Measurements from ENCODE around the gene PNPO.

PNPO gene

GRCh38 chr17:47905221-47905733 is 36.1 kb upstream of the PNPO start:
- DNase-seq (ENCODE audit: low read depth, low spot score), result peak; percentile 54
- no peak for TF ChIP-seq CTCF (IDR thresholded peaks at IDR 0.05; ENCODE audit: insufficient read depth, low read length, missing control alignments)
- H3K4me3 ChIP-seq (ENCODE audit: low read depth, low read length), result no peak overlapping the region
- ChIA-PET POLR2A (interaction anchor here (0.9 to 1.5 kb wide), 5 partner anchors 9 to 74 kb away, joined by 3 to 6 read pairs (median 4); partner anchors contain the start of genes CDK5RAP3, LRRC46, MRPL10 and SP2), CTCF (interaction anchor here (0.8 to 4.2 kb wide), 8 partner anchors 15 to 120 kb away, joined by 3 to 49 read pairs (median 10); partner anchors contain the start of genes CDK5RAP3 and SCRN2)

DNA sequence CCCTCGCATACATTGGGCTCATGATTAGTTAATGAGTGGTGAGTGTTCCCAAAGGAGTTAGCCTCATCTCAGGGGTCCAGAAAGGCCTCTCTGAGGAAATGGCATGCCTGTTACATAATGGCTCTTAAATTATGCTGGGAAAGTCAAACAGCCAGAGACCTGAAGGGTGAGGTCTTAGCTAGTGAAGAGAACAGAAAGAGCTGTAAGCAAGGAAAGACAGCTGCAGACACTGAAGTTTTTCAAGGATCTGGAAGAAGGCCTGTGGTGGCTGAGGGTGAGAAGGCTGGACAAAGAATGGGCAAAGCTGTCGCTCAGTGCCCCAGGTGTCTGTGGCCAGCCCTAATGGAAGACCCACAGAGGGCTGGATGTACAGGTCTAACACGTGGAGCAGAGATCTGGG is 34.9 kb upstream of the PNPO start:
- POLR2A ChIA-PET, result no interaction called here
- CTCF ChIA-PET, result interaction anchor here (2.2 to 4.2 kb wide), 3 partner anchors 16 to 66 kb away, joined by 10 to 49 read pairs (median 12); partner anchors contain the start of gene SCRN2

DNA sequence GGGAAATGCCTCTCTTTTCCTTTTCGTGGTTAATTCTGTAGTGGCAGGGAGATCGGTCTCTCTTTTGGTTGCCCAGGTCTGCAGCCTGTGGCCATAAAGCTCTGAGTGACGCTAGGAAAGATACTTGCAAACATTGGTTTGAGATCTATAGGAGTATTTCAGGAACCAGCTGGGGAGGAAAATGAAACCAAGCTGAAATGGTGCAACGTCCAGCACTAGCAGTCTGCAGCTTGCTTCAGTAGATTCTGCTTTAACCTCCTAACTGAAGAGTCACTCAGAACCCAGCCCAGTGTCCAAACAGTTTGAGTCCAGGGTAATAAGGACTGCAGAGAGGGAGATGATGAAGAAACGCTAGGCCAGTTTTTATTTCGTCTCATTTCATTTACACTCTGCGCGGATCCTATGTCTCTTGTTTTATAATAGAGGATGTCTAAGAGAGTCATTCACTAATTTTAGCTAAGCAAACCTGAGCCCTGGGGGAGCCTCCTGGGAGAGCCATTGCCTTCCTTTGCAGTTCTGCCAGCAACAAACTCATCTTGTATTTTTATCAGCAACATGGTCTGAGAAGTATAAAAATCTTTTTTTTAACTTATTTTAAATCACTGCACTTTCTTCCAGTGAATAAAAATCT is 33.3 kb upstream of the PNPO start:
- ChIA-PET POLR2A (no interaction called here), CTCF (interaction anchor here (0.6 to 4.2 kb wide), 6 partner anchors 10 to 172 kb away, joined by 3 to 49 read pairs (median 3); partner anchors contain the start of gene CDK5RAP3)
- DNase-seq (ENCODE audit: low read depth, low spot score), result no peak
- no peak for TF ChIP-seq CTCF (IDR thresholded peaks at IDR 0.05; ENCODE audit: insufficient read depth, low read length, missing control alignments)
- no peak overlapping the region for H3K4me3 ChIP-seq (ENCODE audit: low read depth, low read length)

More for the DNA sequence above, 34.9 kb upstream of the PNPO start:
- no peak overlapping the region for H3K4me3 ChIP-seq (ENCODE audit: low read depth, low read length)
- no peak for DNase-seq (ENCODE audit: low read depth, low spot score)
- TF ChIP-seq CTCF (IDR thresholded peaks at IDR 0.05; ENCODE audit: insufficient read depth, low read length, missing control alignments), result no peak

- no peak overlapping the region for H3K4me3 ChIP-seq (ENCODE audit: low read depth, low read length)
- no peak for TF ChIP-seq CTCF (IDR thresholded peaks at IDR 0.05; ENCODE audit: insufficient read depth, low read length, missing control alignments)
- CTCF ChIA-PET, result interaction anchor here (0.7 kb wide), 1 partner anchor 37 kb away, joined by 3 read pairs; no protein-coding TSS in a partner anchor
- POLR2A ChIA-PET, result interaction anchor here (1.8 kb wide), 1 partner anchor 8 kb away, joined by 5 read pairs; no protein-coding TSS in a partner anchor
- no peak for DNase-seq (ENCODE audit: low read depth, low spot score)
These were observed 28.3 kb upstream of the PNPO start for GRCh38 chr17:47913050-47913449.

- ChIA-PET POLR2A (interaction anchor here (1.8 kb wide), 1 partner anchor 9 kb away, joined by 5 read pairs; no protein-coding TSS in a partner anchor), CTCF (interaction anchor here (0.5 to 1.6 kb wide), 3 partner anchors 25 to 57 kb away, joined by 3 to 5 read pairs (median 3); partner anchors contain the start of gene CDK5RAP3)
- no peak overlapping the region for H3K4me3 ChIP-seq (ENCODE audit: low read depth, low read length)
- DNase-seq (ENCODE audit: low read depth, low spot score), result no peak
- TF ChIP-seq CTCF (IDR thresholded peaks at IDR 0.05; ENCODE audit: insufficient read depth, low read length, missing control alignments), result no peak
These were observed 26.9 kb upstream of the PNPO start for GRCh38 chr17:47914306-47914948.

Measured in AG04449 (cell line).